ENCODE data around the gene TANC1.

The TANC1 gene

GRCh38 chr2:159118859-159119500 lies 150.5 kb downstream of the TANC1 start:
- no peak for FAIRE-seq
- no peak for TF ChIP-seq POLR2A (IDR thresholded peaks at IDR 0.05; ENCODE audit: low read depth, low read length)
- DNase-seq (ENCODE audit: insufficient read length, low spot score): no peak

- FAIRE-seq (no peak), DNase-seq (ENCODE audit: insufficient read length, low spot score) (no peak)
- TF ChIP-seq POLR2A (IDR thresholded peaks at IDR 0.05; ENCODE audit: low read depth, low read length): no peak
These were observed 151.3 kb downstream of the TANC1 start for GRCh38 chr2:159119652-159120257.

- TF ChIP-seq POLR2A (IDR thresholded peaks at IDR 0.05; ENCODE audit: low read depth, low read length): no peak
- no peak for DNase-seq (ENCODE audit: insufficient read length, low spot score)
These were observed 155.3 kb downstream of the TANC1 start for GRCh38 chr2:159123786-159124185.

GRCh38 chr2:159124441-159124911 lies 156.0 kb downstream of the TANC1 start:
- no peak for FAIRE-seq
- DNase-seq (ENCODE audit: insufficient read length, low spot score): peak; percentile 26
- TF ChIP-seq POLR2A (IDR thresholded peaks at IDR 0.05; ENCODE audit: low read depth, low read length): no peak

More at GRCh38 chr2:159123786-159124185, 155.3 kb downstream of the TANC1 start:
- no peak for FAIRE-seq

- TF ChIP-seq POLR2A (IDR thresholded peaks at IDR 0.05; ENCODE audit: low read depth, low read length): no peak
- FAIRE-seq: no peak
- no peak for DNase-seq (ENCODE audit: insufficient read length, low spot score)
These were observed 156.6 kb downstream of the TANC1 start for GRCh38 chr2:159124931-159125467.

GRCh38 chr2:159125858-159126257 lies 157.4 kb downstream of the TANC1 start:
- TF ChIP-seq POLR2A (IDR thresholded peaks at IDR 0.05; ENCODE audit: low read depth, low read length): no peak
- FAIRE-seq: no peak
- DNase-seq (ENCODE audit: insufficient read length, low spot score): no peak

GRCh38 chr2:159126432-159127022 lies 158.1 kb downstream of the TANC1 start:
- no peak for TF ChIP-seq POLR2A (IDR thresholded peaks at IDR 0.05; ENCODE audit: low read depth, low read length)
- DNase-seq (ENCODE audit: insufficient read length, low spot score) (no peak), FAIRE-seq (no peak)

- no peak for FAIRE-seq
- DNase-seq (ENCODE audit: insufficient read length, low spot score): no peak
- no peak for TF ChIP-seq POLR2A (IDR thresholded peaks at IDR 0.05; ENCODE audit: low read depth, low read length)
These were observed 159.8 kb downstream of the TANC1 start for GRCh38 chr2:159128191-159128590.

- DNase-seq (ENCODE audit: insufficient read length, low spot score) (no peak), FAIRE-seq (no peak)
- no peak for TF ChIP-seq POLR2A (IDR thresholded peaks at IDR 0.05; ENCODE audit: low read depth, low read length)
These were observed 160.8 kb downstream of the TANC1 start for GRCh38 chr2:159129269-159129668.

GRCh38 chr2:159129824-159130223 lies 161.4 kb downstream of the TANC1 start:
- FAIRE-seq (no peak), DNase-seq (ENCODE audit: insufficient read length, low spot score) (no peak)
- TF ChIP-seq POLR2A (IDR thresholded peaks at IDR 0.05; ENCODE audit: low read depth, low read length): no peak

GRCh38 chr2:159130302-159130701 lies 161.9 kb downstream of the TANC1 start:
- no peak for TF ChIP-seq POLR2A (IDR thresholded peaks at IDR 0.05; ENCODE audit: low read depth, low read length)
- DNase-seq (ENCODE audit: insufficient read length, low spot score) (no peak), FAIRE-seq (no peak)

GRCh38 chr2:159131267-159131913 lies 162.9 kb downstream of the TANC1 start:
- no peak for TF ChIP-seq POLR2A (IDR thresholded peaks at IDR 0.05; ENCODE audit: low read depth, low read length)
- DNase-seq (ENCODE audit: insufficient read length, low spot score) (no peak), FAIRE-seq (no peak)

- peak; percentile 68 for FAIRE-seq
- DNase-seq (ENCODE audit: insufficient read length, low spot score): peak; percentile 40
- TF ChIP-seq POLR2A (IDR thresholded peaks at IDR 0.05; ENCODE audit: low read depth, low read length): no peak
These were observed 163.5 kb downstream of the TANC1 start for GRCh38 chr2:159131914-159132281.

GRCh38 chr2:159133797-159134196 lies 165.4 kb downstream of the TANC1 start:
- TF ChIP-seq POLR2A (IDR thresholded peaks at IDR 0.05; ENCODE audit: low read depth, low read length): no peak
- DNase-seq (ENCODE audit: insufficient read length, low spot score): no peak
- no peak for FAIRE-seq
